Measurements from ENCODE around the gene PDIK1L.

Gene PDIK1L

DNA sequence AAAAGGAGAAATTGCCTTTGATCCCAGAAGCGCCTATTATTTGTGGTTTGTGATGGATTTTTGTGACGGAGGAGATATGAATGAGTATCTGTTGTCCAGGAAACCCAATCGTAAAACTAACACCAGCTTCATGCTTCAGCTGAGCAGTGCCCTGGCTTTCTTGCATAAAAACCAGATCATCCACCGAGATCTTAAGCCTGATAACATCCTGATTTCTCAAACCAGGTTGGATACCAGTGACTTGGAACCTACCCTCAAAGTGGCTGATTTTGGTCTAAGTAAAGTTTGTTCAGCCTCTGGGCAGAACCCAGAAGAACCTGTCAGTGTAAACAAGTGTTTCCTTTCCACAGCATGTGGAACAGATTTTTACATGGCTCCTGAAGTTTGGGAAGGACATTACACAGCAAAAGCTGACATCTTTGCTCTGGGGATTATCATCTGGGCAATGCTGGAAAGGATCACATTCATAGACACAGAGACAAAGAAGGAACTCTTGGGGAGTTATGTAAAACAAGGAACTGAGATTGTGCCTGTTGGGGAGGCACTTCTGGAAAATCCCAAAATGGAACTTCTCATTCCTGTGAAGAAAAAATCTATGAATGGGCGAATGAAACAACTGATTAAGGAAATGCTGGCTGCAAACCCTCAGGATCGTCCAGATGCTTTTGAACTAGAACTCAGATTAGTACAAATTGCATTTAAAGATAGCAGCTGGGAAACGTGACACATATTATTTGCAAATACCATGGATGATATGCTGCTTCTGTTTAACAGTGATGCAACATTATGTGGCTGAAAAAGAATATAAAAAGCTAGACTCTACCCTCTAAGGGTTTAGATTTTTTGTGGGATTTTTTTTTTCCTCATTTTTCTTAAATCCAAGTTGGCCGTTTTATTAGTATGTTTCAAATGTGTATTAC lies 10.5 kb downstream of the PDIK1L start:
- DNase-seq (ENCODE audit: low read depth in 1 of 2, low spot score in 1 of 2) = no peak

DNA sequence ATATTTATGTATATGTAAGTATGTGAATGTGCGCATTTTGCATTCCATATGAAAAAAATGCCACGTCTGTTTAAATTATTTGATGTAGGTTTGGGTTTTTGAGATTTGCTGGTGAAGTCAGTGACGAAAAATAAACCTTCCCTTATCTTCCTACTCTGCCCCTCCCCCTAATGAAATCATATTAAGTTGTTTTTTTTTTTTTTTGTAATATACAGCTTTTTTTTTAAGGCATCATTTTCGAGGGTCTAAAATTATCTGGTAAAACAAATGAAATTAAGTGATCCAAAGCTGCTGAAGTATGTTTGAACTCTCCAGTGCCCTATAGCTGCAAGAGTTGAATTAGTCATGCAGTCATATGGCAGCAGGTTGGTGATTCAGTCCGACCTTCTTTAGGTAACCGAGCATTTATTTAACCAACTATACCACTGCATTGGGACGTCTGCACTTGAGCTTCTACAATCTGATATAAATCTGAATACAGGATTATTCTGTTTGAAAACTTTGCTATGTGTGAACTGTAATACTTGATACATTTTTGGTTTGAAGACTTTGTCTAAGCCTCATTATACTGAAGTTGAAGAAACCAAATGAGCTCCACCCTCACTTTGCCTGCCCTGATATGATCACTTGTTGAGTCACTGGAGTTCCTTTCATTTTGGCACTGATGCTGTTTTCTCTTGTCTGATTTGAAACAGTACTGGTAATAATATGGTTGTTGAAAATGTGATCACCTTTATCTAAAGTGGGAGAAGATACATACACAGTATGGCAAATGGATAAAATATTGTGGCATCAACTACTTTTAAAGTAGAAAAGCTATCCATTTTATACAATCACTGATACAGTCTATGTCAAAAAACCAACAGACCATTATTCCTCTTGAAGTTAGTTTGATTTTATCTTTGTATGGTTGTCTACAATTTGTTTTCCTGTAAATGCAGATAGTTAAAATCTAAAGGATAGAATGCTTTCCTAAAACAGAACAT lies 11.7 kb downstream of the PDIK1L start:
- peak in 1 of 2 donors; percentile 25 for DNase-seq (ENCODE audit: low read depth in 1 of 2, low spot score in 1 of 2)

DNA sequence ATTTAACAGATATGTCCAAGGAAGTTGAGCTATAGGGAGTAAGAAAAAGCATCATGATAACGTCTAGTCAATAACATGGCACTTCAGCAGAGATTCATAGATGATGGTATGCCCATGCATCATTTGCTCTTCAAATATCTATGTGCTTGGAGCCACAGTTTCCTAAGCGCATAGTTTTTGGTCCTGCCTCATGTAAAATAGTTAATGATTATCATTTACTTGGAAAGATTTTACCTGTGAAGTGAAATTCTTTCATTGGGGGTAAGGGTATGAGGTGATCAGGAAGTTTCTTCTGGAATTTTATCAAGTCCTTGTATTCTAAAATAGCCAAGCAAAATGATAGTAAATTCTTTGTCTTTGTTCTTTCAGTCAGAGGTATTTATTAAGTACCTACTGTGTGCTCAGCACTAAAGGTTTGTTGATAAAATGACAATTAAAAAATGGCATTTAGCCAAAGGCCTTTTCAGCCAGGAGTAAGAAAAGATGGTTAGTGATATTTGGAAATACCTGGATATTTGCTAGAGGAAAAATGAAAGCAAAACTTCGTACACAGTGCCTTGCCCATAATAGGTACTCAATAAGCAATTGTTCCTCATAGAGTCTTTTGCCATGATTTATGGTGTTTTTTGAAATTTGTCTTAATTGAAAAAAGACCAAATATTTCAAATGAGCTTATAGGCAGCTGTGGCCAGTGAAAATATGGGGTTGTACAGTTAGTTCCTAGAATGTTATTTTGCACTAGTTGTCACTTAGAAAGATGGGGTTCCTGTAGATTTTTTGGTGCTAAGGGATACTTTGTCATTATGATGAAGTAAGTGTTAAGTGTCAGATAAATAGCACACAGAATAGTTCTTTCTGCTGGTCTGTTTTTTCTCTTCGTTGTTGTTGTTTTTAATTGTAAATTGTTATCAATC lies 13.1 kb downstream of the PDIK1L start:
- no peak for DNase-seq (ENCODE audit: low read depth in 1 of 2, low spot score in 1 of 2)

DNA sequence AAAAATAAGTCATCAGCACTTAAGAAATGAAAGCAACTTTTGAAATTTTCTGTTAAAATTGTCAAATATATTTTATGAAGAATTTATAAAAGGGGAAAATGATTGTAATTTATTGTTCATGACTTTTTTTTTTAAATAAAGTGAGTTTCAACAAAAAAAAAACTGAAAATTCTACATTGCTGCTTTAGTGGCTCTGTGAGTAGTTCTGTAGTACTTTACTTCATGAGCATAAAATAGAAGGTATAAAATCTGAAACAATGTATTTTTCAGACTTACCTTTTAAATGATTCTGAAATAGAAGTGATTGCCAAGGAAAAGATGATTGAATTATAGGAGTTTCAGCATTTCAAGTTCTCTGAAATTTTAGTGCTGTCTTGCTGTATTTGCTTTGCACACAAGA lies 13.8 kb downstream of the PDIK1L start:
- DNase-seq (ENCODE audit: low read depth in 1 of 2, low spot score in 1 of 2) = no peak

DNA sequence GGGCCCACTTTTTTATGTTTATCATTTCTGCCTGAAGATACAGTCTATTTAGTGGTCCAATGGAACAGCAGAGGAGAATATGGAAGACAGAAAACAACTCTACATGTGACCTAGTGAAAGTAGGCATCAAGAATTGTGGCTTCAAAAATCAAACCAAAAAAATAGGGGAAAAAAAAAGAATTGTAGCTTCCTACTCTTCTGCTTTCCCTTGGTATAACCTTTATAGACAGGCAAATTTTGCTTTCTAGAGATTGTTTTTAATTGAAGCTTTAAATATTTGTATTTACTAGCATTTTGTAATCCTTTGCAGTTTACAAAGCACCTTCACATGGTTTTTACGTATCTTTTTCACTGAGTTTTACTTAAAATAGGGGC lies 14.3 kb downstream of the PDIK1L start:
- no peak for DNase-seq (ENCODE audit: low read depth in 1 of 2, low spot score in 1 of 2)

DNA sequence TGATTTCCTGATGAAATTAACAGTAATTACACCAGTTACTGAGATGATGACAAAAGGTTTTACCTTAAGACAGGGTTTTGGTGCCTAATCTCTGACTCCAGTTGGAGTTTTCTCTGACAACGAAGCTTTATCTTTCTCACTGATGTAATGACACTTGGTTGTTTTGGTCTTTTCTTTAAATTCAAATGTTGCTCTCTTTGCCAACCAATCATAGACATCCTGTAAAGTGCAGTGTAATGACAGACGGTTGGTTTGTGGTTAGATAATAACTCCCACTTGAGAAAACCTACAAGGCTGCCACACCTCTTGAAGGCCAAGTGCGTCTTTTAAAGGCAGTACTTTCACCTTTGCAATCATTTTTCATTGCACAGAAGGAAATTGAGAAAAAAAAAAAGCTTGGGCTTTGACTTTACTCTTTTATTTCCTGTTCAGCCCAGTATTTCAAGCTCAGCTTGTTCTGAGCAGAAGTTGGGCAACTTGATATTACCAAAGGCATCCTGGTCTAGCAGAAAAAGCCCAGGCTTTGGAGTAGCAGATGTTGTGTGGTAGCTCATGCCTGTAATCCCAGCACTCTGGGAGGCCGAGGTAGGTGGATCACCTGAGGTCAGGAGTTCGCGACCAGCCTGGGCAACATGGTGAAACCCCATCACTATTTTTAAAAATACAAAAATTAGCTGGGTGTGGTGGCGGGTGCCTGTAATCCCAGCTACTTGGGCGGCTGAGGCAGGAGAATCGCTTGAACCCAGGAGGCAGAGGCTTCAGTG lies 14.9 kb downstream of the PDIK1L start:
- peak in 1 of 2 donors; percentile 55 for DNase-seq (ENCODE audit: low read depth in 1 of 2, low spot score in 1 of 2)

DNA sequence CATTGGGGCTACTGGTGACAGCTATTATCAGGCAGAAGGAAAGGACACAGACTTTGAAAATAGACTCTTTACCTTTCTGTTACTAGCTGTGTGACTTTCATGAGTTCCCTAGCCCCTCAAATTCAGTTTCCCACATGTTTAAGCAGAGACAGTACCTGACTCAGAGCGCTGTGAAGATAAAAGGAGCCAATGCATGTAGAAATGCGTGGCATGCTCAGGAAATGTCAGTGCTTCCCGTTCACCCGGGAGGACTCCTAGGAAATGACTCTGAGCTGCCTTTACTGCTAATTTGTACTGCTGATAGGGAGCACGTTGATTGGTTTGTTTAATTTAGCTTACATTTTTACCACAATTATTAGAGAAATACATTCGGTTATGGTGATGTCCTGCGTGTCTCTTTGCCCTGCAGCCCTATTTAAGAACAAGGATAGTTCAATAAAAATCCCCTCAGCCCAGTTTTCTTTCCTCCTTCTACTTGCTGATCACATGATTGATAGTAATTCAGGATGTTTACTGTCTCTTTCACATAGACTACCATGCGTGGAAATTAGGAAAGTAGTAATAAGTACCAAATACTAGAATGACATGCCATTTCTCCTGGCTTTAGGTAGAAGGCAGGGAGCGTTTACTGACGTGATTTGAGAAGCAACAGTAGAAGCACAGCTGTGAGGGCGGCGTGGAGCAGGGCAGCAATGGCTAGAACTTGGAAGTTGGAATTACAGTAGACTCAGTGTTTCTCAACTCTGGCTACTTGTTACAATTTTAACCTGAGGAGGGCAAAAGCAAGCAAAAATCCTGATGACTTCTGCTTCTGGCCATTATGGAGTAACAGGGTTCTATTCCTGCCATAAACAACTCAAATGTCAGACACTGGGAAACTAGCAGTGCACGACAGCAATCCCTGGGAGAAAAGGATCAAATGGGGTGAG lies 15.9 kb downstream of the PDIK1L start:
- DNase-seq (ENCODE audit: low read depth in 1 of 2, low spot score in 1 of 2) = no peak

DNA sequence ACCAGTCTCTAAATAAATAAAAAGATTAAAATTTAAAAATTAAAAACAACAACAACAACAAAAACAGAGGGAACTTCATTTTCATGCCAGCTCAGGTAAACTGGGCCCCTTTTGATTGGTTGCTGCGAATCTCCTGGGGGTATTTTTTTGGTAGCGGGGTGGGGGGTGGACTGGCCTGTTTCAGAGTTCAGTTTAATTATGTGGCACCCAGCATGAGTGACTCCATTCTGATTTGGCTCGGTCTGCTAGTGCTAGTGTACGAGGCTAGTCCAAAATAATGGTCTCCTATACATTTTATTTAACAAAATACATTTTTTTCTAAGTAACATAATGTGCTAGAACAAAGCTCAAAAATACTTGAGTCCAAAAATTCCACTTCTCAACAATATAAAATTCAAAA lies 18.2 kb downstream of the PDIK1L start:
- no peak for DNase-seq (ENCODE audit: low read depth in 1 of 2, low spot score in 1 of 2)

DNA sequence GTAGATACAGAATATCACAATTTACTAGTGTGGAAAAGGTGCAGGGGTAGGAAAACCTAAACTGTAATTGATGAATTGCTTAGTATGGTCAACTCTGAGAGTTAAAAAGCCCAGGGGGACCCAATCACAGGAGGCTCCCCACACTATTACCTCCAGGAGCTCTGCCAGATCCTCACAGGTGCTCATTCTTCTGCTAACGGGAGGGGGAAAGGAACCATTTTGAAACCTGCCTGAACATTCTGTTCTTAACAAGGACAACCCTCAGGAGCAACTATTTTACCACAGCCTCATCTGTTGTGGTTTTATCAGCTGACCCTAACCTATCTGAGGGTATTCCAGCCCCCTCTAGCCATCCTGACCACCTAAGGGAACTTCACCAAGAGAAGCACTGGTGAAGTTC lies 19.1 kb downstream of the PDIK1L start:
- DNase-seq (ENCODE audit: low read depth in 1 of 2, low spot score in 1 of 2) = no peak

DNA sequence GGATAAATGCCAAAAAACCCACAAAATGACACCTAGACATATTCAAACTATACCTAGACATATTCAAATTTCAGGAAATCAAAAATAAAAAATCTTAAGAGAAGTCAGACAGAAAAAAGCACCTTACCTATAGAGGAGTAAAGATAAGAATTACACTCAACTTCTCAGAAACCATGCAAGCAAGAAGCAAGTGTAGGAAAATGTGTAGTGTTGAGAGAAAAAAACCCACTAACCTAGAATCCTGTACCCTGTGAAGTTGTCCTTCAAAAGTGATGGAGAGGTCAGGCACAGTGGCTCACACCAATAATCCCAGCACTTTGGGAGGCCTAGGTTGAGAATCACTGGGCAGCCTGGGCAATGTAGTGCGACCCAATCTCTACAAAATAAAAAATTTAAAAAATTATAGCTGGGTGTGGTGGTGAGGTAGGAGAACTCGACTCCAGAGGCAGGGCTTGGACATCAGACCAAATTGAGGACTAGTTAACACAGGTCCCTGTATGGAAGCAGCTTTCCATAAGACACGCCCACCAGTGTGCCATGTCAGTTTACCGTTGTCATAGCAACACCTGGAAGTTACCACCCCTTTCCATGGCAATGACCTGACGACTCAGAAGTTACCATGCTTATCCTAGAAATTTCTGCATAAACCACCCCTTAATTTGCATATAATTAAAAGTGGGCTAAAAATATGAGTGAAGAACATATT lies 20.7 kb downstream of the PDIK1L start:
- DNase-seq (ENCODE audit: low read depth in 1 of 2, low spot score in 1 of 2) = no peak

DNA sequence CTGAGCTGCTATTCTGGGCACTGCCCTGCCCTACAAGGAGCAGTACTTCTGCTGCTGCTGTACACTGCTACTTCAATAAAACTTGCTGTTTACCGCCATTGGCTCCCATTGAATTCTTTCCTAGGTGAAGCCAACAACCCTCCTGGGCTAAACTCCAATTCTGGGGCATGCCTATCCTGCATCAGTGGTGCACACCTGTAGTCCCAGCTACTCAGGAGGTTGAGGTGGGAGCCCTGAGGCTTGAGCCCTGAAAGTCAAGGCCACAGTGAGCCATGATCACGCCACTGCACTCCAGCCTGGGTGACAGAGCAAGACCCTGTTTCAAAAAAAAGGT lies 21.2 kb downstream of the PDIK1L start:
- DNase-seq (ENCODE audit: low read depth in 1 of 2, low spot score in 1 of 2) = no peak

DNA sequence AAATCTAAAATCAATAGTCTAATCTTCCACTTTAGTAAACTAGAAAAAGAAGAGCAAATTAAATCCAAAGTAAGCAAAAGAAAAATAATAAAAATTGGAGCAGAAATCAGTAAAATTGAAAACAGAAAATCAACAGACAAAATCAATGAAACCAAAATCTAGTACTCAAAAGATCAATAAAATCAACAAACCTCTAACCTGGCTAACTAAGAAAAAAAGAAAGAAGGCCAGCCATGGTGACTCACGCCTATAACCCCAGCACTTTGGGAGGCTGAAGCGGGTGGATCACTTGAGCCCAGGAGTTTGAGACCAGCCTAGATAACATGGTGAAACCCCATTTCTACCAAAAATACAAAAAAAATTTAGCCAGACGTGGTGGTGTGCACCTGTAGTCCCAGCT lies 22.8 kb downstream of the PDIK1L start:
- no peak for DNase-seq (ENCODE audit: low read depth in 1 of 2, low spot score in 1 of 2)

DNA sequence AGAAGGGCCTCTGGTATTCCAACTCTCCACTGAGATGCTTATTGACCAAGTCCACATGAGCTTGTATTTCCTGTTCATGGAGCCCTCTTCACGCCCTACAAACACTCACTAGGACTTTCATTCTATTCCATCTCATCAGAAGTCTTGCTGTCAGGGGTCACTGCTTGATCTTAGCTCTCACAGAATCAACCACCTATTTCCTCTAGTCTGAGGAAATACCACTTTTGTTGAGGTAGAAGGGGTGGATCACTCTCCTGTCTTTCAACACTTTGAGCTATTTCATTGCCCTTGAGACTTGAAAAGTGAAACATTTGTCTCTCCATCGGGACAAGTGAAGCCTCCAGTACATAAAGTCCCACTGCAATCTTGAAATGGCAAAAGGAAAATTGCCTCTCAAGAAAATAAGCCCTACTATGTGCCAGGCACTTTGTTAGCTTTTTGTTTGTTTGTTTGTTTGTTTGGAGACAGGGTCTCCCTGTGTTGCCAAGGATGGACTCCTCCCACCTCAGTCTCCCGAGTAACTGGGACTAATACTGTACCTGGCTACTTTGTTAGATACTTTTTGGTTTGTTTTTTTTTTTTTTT lies 27.4 kb downstream of the PDIK1L start:
- DNase-seq (ENCODE audit: low read depth in 1 of 2, low spot score in 1 of 2) = no peak

DNA sequence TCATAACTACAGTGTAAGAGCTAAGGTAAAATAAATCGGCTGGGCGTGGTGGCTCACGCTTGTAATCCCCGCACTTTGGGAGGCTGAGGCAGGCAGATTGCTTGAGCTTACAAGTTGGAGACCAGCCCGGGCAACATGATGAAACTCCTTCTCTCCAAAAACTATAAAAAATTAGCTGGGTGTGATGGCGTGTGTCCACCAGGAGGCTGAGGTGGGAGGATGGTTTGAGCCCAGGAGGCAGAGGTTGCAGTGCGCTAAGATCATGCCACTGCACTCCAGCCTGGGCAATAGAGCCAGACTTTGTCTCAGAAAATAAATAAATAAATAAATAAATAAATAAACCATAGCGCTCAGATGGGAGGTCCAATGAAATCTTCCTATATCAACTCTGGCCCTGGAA lies 30.5 kb downstream of the PDIK1L start:
- DNase-seq (ENCODE audit: low read depth in 1 of 2, low spot score in 1 of 2) = no peak

DNA sequence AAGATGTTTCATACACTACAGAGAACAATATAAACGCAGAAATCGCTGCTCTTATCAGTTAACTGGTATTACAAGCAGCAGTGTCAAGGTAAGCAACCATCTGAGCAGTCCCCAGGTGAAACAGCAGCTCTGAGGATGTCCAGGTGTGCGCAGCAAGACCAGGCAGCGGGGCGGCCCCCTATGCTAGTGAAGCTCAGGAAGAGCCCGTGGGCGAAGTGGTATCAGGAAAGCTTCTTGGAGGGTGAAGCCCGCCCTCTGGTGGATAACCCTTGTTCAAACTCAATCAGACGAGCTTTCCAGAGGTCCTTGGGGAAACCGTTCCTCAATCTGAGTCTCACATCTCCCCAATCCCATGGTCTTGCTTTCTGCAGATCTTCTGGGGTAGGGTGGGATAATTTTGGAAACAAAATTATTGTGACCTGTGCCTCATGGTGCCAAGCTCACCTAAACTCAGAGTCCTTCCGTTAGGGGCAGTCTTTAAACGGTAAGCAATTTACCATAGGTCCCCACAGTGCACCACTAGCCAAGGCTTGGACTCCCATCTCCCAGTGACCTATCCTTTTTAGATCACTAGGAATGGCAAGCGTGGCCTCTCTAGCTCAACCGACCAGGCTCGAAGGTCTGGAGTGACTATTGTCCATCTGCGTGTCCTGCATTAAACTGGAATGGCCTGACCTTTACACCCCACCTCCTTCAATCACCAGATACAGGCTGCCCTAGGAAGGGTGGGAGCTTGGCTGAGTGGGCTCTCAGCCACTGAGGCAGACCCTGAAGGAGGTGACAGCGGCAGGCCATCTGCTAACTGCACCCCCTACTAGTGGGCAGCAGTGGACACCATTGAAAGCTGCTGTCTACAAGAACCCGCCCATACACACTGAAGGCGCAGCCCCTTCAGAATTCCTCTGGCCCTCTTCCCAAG lies 33.7 kb downstream of the PDIK1L start:
- peak; percentile 43 to 66 for DNase-seq (ENCODE audit: low read depth in 1 of 2, low spot score in 1 of 2)

DNA sequence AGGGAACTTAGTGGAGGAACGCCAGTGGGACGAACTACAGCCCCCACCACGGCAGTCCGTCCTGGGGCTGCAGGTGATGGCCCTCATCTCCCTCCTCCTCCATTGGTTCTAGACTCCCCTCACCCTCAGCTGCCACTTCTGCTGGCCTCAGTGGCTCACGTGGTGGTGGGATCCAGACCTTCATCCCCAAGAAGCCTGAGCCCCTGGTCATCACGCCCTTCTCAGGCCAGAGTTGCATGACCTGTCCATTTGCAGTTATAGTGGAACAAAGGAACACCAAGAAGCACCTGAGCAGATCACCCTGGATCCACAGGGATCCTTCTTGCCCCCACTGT lies 34.3 kb downstream of the PDIK1L start:
- DNase-seq (ENCODE audit: low read depth in 1 of 2, low spot score in 1 of 2) = no peak

DNA sequence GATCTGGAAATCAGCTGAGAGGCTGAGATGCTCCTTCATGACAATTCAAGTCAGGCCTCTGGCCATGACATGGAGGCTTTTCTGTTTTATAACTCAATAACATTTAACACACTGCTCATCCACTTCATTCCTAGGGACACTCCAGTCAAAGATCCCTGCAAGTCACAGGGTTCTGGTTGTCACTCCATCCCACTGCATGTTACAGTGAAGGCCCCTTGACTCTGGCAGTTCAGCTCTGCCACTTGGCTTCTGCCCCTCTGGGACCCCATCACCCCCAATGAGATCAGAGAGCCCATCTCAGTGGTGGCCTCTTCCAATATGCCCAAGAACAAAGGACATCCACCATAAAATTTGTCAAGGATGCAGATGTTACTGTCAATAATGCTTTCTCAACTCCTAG lies 37.3 kb downstream of the PDIK1L start:
- DNase-seq (ENCODE audit: low read depth in 1 of 2, low spot score in 1 of 2) = no peak

All from activated CD4-positive, alpha-beta T cell treated with anti-CD3 and anti-CD28 coated beads, Interleukin-2, amount 50 U/mL, for 24 hours (primary cell).